ENCODE data around the gene SFT2D1.

Gene SFT2D1

GRCh38 chr6:166370489-166370888, 28.1 kb upstream of the SFT2D1 start:
- DNase-seq, result no peak
- Histone ChIP-seq H3K23ac (ENCODE audit: low read length in 2 of 2) (no peak overlapping the region), H3K27ac (ENCODE audit: low read length, poor library complexity, severe bottlenecking) (no peak overlapping the region), H3K79me1 (replicated peaks; ENCODE audit: low read length, poor library complexity, severe bottlenecking) (peaks cover 2% of the 10 kb centered on the region), H2AK5ac (ENCODE audit: low read length, severe bottlenecking) (no peak overlapping the region), H3K18ac (ENCODE audit: low read depth in 1 of 2, low read length in 2 of 2) (no peak overlapping the region), H3K4me3 (ENCODE audit: insufficient read depth in 1 of 2, low read depth in 1 of 2, low read length in 2 of 2) (no peak overlapping the region), H2AFZ (ENCODE audit: low read depth, low read length) (no peak overlapping the region), H2BK5ac (ENCODE audit: low read depth, low read length, poor library complexity, severe bottlenecking) (no peak overlapping the region), H3K9ac (ENCODE audit: low read length) (no peak overlapping the region), H2BK15ac (ENCODE audit: low read depth, poor library complexity, severe bottlenecking) (no peak overlapping the region), H4K91ac (ENCODE audit: low read length) (no peak overlapping the region), H3K27me3 (ENCODE audit: control insufficient read depth in 1 of 2, insufficient read depth in 1 of 2, low read length in 2 of 2) (no peaks in the 10 kb centered on the region), H3K4ac (ENCODE audit: low read depth in 1 of 2, low read length in 2 of 2) (no peak overlapping the region), H3K36me3 (ENCODE audit: control insufficient read depth in 1 of 2, insufficient read depth in 2 of 2, low read depth in 1 of 2, low read length in 2 of 2) (no peaks in the 10 kb centered on the region), H2BK12ac (ENCODE audit: low read length in 2 of 2) (no peak overlapping the region), H4K8ac (ENCODE audit: low read length) (no peak overlapping the region), H3K4me2 (ENCODE audit: low read length, poor library complexity, severe bottlenecking) (no peak overlapping the region), H3K14ac (ENCODE audit: low read length in 2 of 2) (no peak overlapping the region), H3K4me1 (ENCODE audit: control insufficient read depth, insufficient read depth, low read depth, low read length) (no peaks in the 10 kb centered on the region), H3K9me3 (ENCODE audit: control insufficient read depth, low read length) (no peaks in the 10 kb centered on the region), H2BK120ac (ENCODE audit: low read depth, low read length) (no peak overlapping the region)
- 100% methylated on average over 2 of the region's 3 CpGs for WGBS

GRCh38 chr6:166369782-166370181, 27.4 kb upstream of the SFT2D1 start:
- H2AK5ac ChIP-seq (ENCODE audit: low read length, severe bottlenecking), result no peak overlapping the region
- H3K27ac ChIP-seq (ENCODE audit: low read length, poor library complexity, severe bottlenecking), result no peak overlapping the region
- no peaks in the 10 kb centered on the region for H3K27me3 ChIP-seq (ENCODE audit: control insufficient read depth in 1 of 2, insufficient read depth in 1 of 2, low read length in 2 of 2)
- H3K9ac ChIP-seq (ENCODE audit: low read length), result no peak overlapping the region
- H2BK12ac ChIP-seq (ENCODE audit: low read length in 2 of 2), result no peak overlapping the region
- H4K8ac ChIP-seq (ENCODE audit: low read length), result no peak overlapping the region
- H3K9me3 ChIP-seq (ENCODE audit: control insufficient read depth, low read length), result no peaks in the 10 kb centered on the region
- 90% methylated on average over 3 of the region's 3 CpGs for whole genome bisulfite sequencing
- H2BK5ac ChIP-seq (ENCODE audit: low read depth, low read length, poor library complexity, severe bottlenecking), result no peak overlapping the region
- H3K36me3 ChIP-seq (ENCODE audit: control insufficient read depth in 1 of 2, insufficient read depth in 2 of 2, low read depth in 1 of 2, low read length in 2 of 2), result no peaks in the 10 kb centered on the region
- no peaks in the 10 kb centered on the region for H3K4me1 ChIP-seq (ENCODE audit: control insufficient read depth, insufficient read depth, low read depth, low read length)
- H3K14ac ChIP-seq (ENCODE audit: low read length in 2 of 2), result no peak overlapping the region
- no peak overlapping the region for H4K91ac ChIP-seq (ENCODE audit: low read length)
- no peak overlapping the region for H2BK120ac ChIP-seq (ENCODE audit: low read depth, low read length)
- no peak overlapping the region for H3K4ac ChIP-seq (ENCODE audit: low read depth in 1 of 2, low read length in 2 of 2)
- no peak overlapping the region for H2AFZ ChIP-seq (ENCODE audit: low read depth, low read length)
- H3K4me3 ChIP-seq (ENCODE audit: insufficient read depth in 1 of 2, low read depth in 1 of 2, low read length in 2 of 2), result no peak overlapping the region
- H3K79me1 ChIP-seq (replicated peaks; ENCODE audit: low read length, poor library complexity, severe bottlenecking), result peaks cover 2% of the 10 kb centered on the region
- no peak overlapping the region for H3K23ac ChIP-seq (ENCODE audit: low read length in 2 of 2)
- H3K18ac ChIP-seq (ENCODE audit: low read depth in 1 of 2, low read length in 2 of 2), result no peak overlapping the region
- no peak overlapping the region for H2BK15ac ChIP-seq (ENCODE audit: low read depth, poor library complexity, severe bottlenecking)
- DNase-seq, result no peak
- H3K4me2 ChIP-seq (ENCODE audit: low read length, poor library complexity, severe bottlenecking), result no peak overlapping the region

GRCh38 chr6:166366921-166367320, 24.6 kb upstream of the SFT2D1 start:
- Histone ChIP-seq H2BK15ac (ENCODE audit: low read depth, poor library complexity, severe bottlenecking) (no peak overlapping the region), H3K14ac (ENCODE audit: low read length in 2 of 2) (no peak overlapping the region), H3K4me2 (ENCODE audit: low read length, poor library complexity, severe bottlenecking) (no peak overlapping the region), H4K8ac (ENCODE audit: low read length) (no peak overlapping the region), H3K27me3 (ENCODE audit: control insufficient read depth in 1 of 2, insufficient read depth in 1 of 2, low read length in 2 of 2) (no peaks in the 10 kb centered on the region), H2AK5ac (ENCODE audit: low read length, severe bottlenecking) (no peak overlapping the region), H3K4me3 (ENCODE audit: insufficient read depth in 1 of 2, low read depth in 1 of 2, low read length in 2 of 2) (no peak overlapping the region), H3K4me1 (ENCODE audit: control insufficient read depth, insufficient read depth, low read depth, low read length) (no peaks in the 10 kb centered on the region), H3K18ac (ENCODE audit: low read depth in 1 of 2, low read length in 2 of 2) (no peak overlapping the region), H2BK5ac (ENCODE audit: low read depth, low read length, poor library complexity, severe bottlenecking) (no peak overlapping the region), H3K4ac (ENCODE audit: low read depth in 1 of 2, low read length in 2 of 2) (no peak overlapping the region), H3K36me3 (ENCODE audit: control insufficient read depth in 1 of 2, insufficient read depth in 2 of 2, low read depth in 1 of 2, low read length in 2 of 2) (peaks cover 0 to 3% of the 10 kb centered on the region in 2 experiments), H3K9me3 (ENCODE audit: control insufficient read depth, low read length) (no peaks in the 10 kb centered on the region), H3K79me1 (replicated peaks; ENCODE audit: low read length, poor library complexity, severe bottlenecking) (no peaks in the 10 kb centered on the region), H2AFZ (ENCODE audit: low read depth, low read length) (no peak overlapping the region), H3K27ac (ENCODE audit: low read length, poor library complexity, severe bottlenecking) (no peak overlapping the region), H3K9ac (ENCODE audit: low read length) (no peak overlapping the region), H4K91ac (ENCODE audit: low read length) (no peak overlapping the region), H2BK120ac (ENCODE audit: low read depth, low read length) (no peak overlapping the region), H2BK12ac (ENCODE audit: low read length in 2 of 2) (no peak overlapping the region), H3K23ac (ENCODE audit: low read length in 2 of 2) (no peak overlapping the region)
- 100% methylated on average over 2 of the region's 3 CpGs for WGBS
- DNase-seq, result no peak

- no peak overlapping the region for H3K4me2 ChIP-seq (ENCODE audit: low read length, poor library complexity, severe bottlenecking)
- no peak overlapping the region for H4K8ac ChIP-seq (ENCODE audit: low read length)
- no peak overlapping the region for H2AK5ac ChIP-seq (ENCODE audit: low read length, severe bottlenecking)
- no peak for DNase-seq
- no peaks in the 10 kb centered on the region for H3K9me3 ChIP-seq (ENCODE audit: control insufficient read depth, low read length)
- WGBS, result 83% methylated on average over 6 of the region's 6 CpGs
- peaks cover 0 to 3% of the 10 kb centered on the region in 2 experiments for H3K36me3 ChIP-seq (ENCODE audit: control insufficient read depth in 1 of 2, insufficient read depth in 2 of 2, low read depth in 1 of 2, low read length in 2 of 2)
- no peak overlapping the region for H2AFZ ChIP-seq (ENCODE audit: low read depth, low read length)
- H3K4me3 ChIP-seq (ENCODE audit: insufficient read depth in 1 of 2, low read depth in 1 of 2, low read length in 2 of 2), result no peak overlapping the region
- no peak overlapping the region for H3K18ac ChIP-seq (ENCODE audit: low read depth in 1 of 2, low read length in 2 of 2)
- H2BK12ac ChIP-seq (ENCODE audit: low read length in 2 of 2), result no peak overlapping the region
- no peak overlapping the region for H3K14ac ChIP-seq (ENCODE audit: low read length in 2 of 2)
- H4K91ac ChIP-seq (ENCODE audit: low read length), result no peak overlapping the region
- no peak overlapping the region for H3K27ac ChIP-seq (ENCODE audit: low read length, poor library complexity, severe bottlenecking)
- H3K27me3 ChIP-seq (ENCODE audit: control insufficient read depth in 1 of 2, insufficient read depth in 1 of 2, low read length in 2 of 2), result no peaks in the 10 kb centered on the region
- no peak overlapping the region for H2BK5ac ChIP-seq (ENCODE audit: low read depth, low read length, poor library complexity, severe bottlenecking)
- no peak overlapping the region for H2BK15ac ChIP-seq (ENCODE audit: low read depth, poor library complexity, severe bottlenecking)
- H3K4me1 ChIP-seq (ENCODE audit: control insufficient read depth, insufficient read depth, low read depth, low read length), result no peaks in the 10 kb centered on the region
- H3K23ac ChIP-seq (ENCODE audit: low read length in 2 of 2), result no peak overlapping the region
- no peaks in the 10 kb centered on the region for H3K79me1 ChIP-seq (replicated peaks; ENCODE audit: low read length, poor library complexity, severe bottlenecking)
- H3K9ac ChIP-seq (ENCODE audit: low read length), result no peak overlapping the region
- H2BK120ac ChIP-seq (ENCODE audit: low read depth, low read length), result no peak overlapping the region
- no peak overlapping the region for H3K4ac ChIP-seq (ENCODE audit: low read depth in 1 of 2, low read length in 2 of 2)
Measured at GRCh38 chr6:166365806-166366205, 23.5 kb upstream of the SFT2D1 start.
